Suppressor macrophage treated with lipopolysaccharide for 4 hours (primary cell): ENCODE measurements around the gene GFPT1.

Experiments used
- DNase-seq: peaks from one replicate; pipeline ENCODE4 v3.0.0-alpha.2; 2020

Gene GFPT1

GRCh38 chr2:69315160-69315761, 71.8 kb downstream of the GFPT1 start:
- DNase-seq, result no peak

- no peak for DNase-seq
These were observed 76.0 kb downstream of the GFPT1 start for GRCh38 chr2:69311024-69311416.

GRCh38 chr2:69310111-69311023, 76.7 kb downstream of the GFPT1 start:
- no peak for DNase-seq

GRCh38 chr2:69309351-69310110, 77.5 kb downstream of the GFPT1 start:
- DNase-seq, result no peak

GRCh38 chr2:69308338-69308737, 78.7 kb downstream of the GFPT1 start:
- DNase-seq, result no peak

GRCh38 chr2:69307579-69308064, 79.4 kb downstream of the GFPT1 start:
- DNase-seq, result no peak

- peak; percentile 78 for DNase-seq
These were observed 80.0 kb downstream of the GFPT1 start for GRCh38 chr2:69306822-69307578.

- peak; percentile 16 for DNase-seq
These were observed 80.6 kb downstream of the GFPT1 start for GRCh38 chr2:69306393-69306821.

GRCh38 chr2:69305712-69306392, 81.2 kb downstream of the GFPT1 start:
- DNase-seq, result no peak

GRCh38 chr2:69305166-69305565, 81.9 kb downstream of the GFPT1 start:
- DNase-seq, result no peak

GRCh38 chr2:69304656-69305055, 82.4 kb downstream of the GFPT1 start:
- no peak for DNase-seq

- DNase-seq, result peak; percentile 44
These were observed 86.4 kb downstream of the GFPT1 start for GRCh38 chr2:69300650-69301049.

GRCh38 chr2:69299772-69300516, 87.1 kb downstream of the GFPT1 start:
- no peak for DNase-seq

GRCh38 chr2:69298862-69299261, 88.2 kb downstream of the GFPT1 start:
- DNase-seq, result no peak

GRCh38 chr2:69298261-69298660, 88.8 kb downstream of the GFPT1 start:
- peak; percentile 31 for DNase-seq

GRCh38 chr2:69297216-69297615, 89.8 kb downstream of the GFPT1 start:
- DNase-seq, result no peak

GRCh38 chr2:69296421-69296820, 90.6 kb downstream of the GFPT1 start:
- no peak for DNase-seq

- DNase-seq, result no peak
These were observed 94.8 kb downstream of the GFPT1 start for GRCh38 chr2:69292256-69292655.

GRCh38 chr2:69291721-69292120, 95.3 kb downstream of the GFPT1 start:
- no peak for DNase-seq

- no peak for DNase-seq
These were observed 95.9 kb downstream of the GFPT1 start for GRCh38 chr2:69291004-69291650.

GRCh38 chr2:69288429-69288828, 98.6 kb downstream of the GFPT1 start:
- no peak for DNase-seq
